ENCODE results near the gene GTPBP6. TPM values are rescaled to one million over a fixed set of nuclear protein-coding genes. Genes with fewer than 3 reads are reported as not detected.
"Not testable (repeated sequence)": the region's sequence is repeated elsewhere in the genome, so short reads cannot be mapped to it uniquely, and the experiment has no call there.

Gene GTPBP6
- total and polyA plus RNA-seq, 8 donors: 20.3 to 57.8 (median 32.1) TPM

- 94 to 95% methylated on average over 30 of the region's 30 CpGs for WGBS, 2 donors
- ATAC-seq (no peak), FAIRE-seq (no peak), DNase-seq (peak in 2 of 6 donors; percentile 28 to 30)
- intact Hi-C loops (cut with DNase I): no loop called here
- no peaks in the 10 kb centered on the region for H3K9me3 ChIP-seq
- H3K27ac ChIP-seq: no peak overlapping the region
- no peak overlapping the region for H3K4me3 ChIP-seq
- no peak for TF ChIP-seq CTCF (IDR thresholded peaks at IDR 0.05)
- H3K27me3 ChIP-seq: no peaks in the 10 kb centered on the region
- no peaks in the 10 kb centered on the region for H3K4me1 ChIP-seq
- peaks cover 0 to 57% (median 27%) of the 10 kb centered on the region in 3 donors for H3K36me3 ChIP-seq
These were observed 9.6 kb downstream of the GTPBP6 start for GRCh38 chrX:308821-309520.

GRCh38 chrX:307261-308111 lies 11.1 kb downstream of the GTPBP6 start:
- intact Hi-C loops (cut with DNase I): no loop called here
- TF ChIP-seq CTCF (IDR thresholded peaks at IDR 0.05): no peak
- H3K27ac ChIP-seq: no peak overlapping the region
- peaks cover 0 to 42% (median 25%) of the 10 kb centered on the region in 3 donors for H3K36me3 ChIP-seq
- ATAC-seq (no peak), DNase-seq (peak in 2 of 6 donors; percentile 54 to 76), FAIRE-seq (no peak)
- H3K27me3 ChIP-seq: no peaks in the 10 kb centered on the region
- H3K4me3 ChIP-seq: no peak overlapping the region
- WGBS, 2 donors: 96 to 97% methylated on average over 57 to 58 of the region's 58 CpGs
- H3K4me1 ChIP-seq: no peaks in the 10 kb centered on the region
- H3K9me3 ChIP-seq: no peaks in the 10 kb centered on the region

- H3K9me3 ChIP-seq; H3K4me1 ChIP-seq; H3K27me3 ChIP-seq; DNase-seq; ATAC-seq; intact Hi-C loops (cut with DNase I); FAIRE-seq; H3K4me3 ChIP-seq; H3K27ac ChIP-seq: not testable (repeated sequence)
- peaks cover 0 to 37% (median 21%) of the 10 kb centered on the region in 3 donors for H3K36me3 ChIP-seq
- WGBS, 2 donors: 96 to 98% methylated on average over 3 of the region's 3 CpGs
These were observed 11.9 kb downstream of the GTPBP6 start for GRCh38 chrX:306614-307251.

DNA sequence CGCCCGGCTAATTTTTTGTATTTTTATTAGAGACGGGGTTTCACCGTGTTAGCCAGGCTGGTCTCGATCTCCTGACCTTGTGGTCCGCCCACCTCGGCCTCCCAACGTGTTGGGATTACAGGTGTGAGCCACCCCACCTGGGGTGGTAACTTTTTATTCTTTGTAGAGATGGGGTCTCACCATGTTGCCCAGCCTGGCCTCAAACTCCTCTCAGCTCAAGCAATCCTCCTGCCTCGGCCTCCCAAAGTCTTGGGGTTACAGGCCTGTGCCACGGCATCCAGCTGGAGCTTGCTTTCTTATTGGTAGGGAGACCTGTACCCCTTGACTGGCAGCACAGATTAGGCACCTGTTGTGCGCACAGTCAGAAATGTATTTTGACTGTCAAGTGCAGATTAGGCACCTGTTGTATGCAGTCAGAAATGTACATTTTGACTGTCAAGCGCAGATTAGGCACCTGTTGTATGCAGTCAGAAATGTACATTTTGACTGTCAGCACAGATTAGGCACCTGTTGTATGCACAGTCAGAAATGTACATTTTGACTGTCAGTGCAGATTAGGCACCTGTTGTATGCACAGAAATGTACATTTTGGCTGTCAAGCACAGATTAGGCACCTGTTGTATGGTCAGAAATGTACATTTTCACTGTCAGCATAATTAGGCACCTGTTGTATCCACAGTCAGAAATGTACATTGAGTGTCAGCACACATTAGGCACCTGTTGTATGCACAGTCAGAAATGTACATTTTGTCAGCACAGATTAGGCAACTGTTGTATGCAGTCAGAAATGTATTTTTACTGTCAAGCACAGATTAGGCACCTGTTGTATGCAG lies 12.6 kb downstream of the GTPBP6 start:
- intact Hi-C loops (cut with DNase I); H3K4me1 ChIP-seq; H3K4me3 ChIP-seq; FAIRE-seq; H3K27me3 ChIP-seq; H3K9me3 ChIP-seq; ATAC-seq; H3K27ac ChIP-seq: not testable (repeated sequence)
- peaks cover 0 to 30% (median 16%) of the 10 kb centered on the region in 3 donors for H3K36me3 ChIP-seq
- DNase-seq: peak in 2 of 6 donors; percentile 29 to 38
- WGBS, 2 donors: 88 to 99% methylated on average over 12 of the region's 12 CpGs

- Histone ChIP-seq H3K36me3 (peaks cover 0 to 33% (median 11%) of the 10 kb centered on the region in 3 donors), H3K4me1 (no peaks in the 10 kb centered on the region), H3K27me3 (no peaks in the 10 kb centered on the region), H3K27ac (no peak overlapping the region), H3K9me3 (no peaks in the 10 kb centered on the region), H3K4me3 (no peak overlapping the region)
- 91 to 93% methylated on average over 19 of the region's 19 CpGs for WGBS, 2 donors
- intact Hi-C loops (cut with DNase I): no loop called here
- ATAC-seq (no peak), DNase-seq (peak in 2 of 6 donors; percentile 17 to 24), FAIRE-seq (no peak)
- TF ChIP-seq CTCF (IDR thresholded peaks at IDR 0.05): no peak
These were observed 15.6 kb downstream of the GTPBP6 start for GRCh38 chrX:302975-303374.

Measured in pancreas (tissue), 10 donors.